ENCODE results near the gene ECM1.
A peak's percentile ranks its signal among the peaks of the same experiment; 100 is the strongest.

The ECM1 gene

DNA sequence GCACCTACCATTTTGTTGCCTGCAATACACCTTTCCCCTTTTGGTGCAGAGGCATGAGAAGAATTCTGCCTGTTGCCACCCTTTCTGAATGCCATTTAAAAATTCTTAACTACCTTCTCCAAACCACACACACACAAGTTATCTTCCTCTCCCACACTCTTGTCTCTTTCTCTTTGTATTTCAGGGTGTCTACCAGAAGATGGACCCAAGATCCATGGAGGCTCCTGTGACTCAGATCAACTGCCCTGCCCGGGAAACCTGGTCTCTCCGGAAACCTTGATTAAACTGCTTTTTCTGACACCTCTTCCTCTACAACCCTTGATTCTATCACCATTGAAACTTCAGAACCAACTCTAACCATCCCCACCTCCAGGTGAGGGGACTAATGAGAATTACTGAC lies 23.0 kb upstream of the ECM1 start:
- TF ChIP-seq, protein P1, sequence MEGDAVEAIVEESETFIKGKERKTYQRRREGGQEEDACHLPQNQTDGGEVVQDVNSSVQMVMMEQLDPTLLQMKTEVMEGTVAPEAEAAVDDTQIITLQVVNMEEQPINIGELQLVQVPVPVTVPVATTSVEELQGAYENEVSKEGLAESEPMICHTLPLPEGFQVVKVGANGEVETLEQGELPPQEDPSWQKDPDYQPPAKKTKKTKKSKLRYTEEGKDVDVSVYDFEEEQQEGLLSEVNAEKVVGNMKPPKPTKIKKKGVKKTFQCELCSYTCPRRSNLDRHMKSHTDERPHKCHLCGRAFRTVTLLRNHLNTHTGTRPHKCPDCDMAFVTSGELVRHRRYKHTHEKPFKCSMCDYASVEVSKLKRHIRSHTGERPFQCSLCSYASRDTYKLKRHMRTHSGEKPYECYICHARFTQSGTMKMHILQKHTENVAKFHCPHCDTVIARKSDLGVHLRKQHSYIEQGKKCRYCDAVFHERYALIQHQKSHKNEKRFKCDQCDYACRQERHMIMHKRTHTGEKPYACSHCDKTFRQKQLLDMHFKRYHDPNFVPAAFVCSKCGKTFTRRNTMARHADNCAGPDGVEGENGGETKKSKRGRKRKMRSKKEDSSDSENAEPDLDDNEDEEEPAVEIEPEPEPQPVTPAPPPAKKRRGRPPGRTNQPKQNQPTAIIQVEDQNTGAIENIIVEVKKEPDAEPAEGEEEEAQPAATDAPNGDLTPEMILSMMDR (IDR thresholded peaks at IDR 0.05; ENCODE audit: insufficient read depth, low read depth, low read length, missing control alignments): peak; percentile 51
- no peak overlapping the region for H3K4me3 ChIP-seq (ENCODE audit: low read length)
- peak; percentile 63 for DNase-seq (ENCODE audit: low read depth)

DNA sequence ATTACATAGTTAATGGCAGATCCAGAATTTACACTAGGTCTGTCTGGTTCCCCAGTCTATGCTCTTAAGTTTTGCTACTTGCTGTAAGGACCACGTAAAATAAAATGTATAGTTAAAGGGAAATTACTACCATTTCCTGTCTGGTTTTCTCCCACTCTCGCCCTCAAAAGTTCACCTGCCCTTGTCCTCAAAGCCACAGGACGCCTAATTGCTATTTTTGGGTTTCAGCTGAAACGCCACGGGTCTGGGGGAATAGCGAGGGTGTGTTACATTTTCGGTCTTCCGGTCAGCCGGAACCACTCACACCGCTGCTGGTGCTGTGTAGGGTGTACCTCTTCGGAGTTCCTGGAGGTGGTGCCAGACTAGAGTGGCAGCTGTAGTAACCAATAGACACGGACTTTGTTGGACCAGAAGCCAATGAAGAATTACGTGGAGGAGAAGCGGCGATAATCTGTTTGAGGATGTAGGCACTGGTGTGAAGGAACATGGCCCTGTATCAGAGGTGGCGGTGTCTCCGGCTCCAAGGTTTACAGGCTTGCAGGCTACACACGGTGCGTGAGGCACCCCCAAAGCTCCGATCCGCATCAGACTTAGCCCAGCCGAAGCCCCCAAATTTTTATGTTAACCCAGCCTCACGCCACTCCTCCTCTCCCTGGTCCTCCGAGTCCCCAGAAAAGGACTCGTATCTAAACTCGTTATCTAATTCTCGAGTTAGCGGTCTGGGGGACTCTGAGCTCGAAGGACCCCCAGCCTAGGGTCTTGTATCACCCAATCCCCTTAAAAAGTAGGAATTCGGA lies 20.7 kb upstream of the ECM1 start, which contains the start of gene TARS2:
Gene TARS2, plus strand, starts transcription at position 454 of the 797 bp plus-strand sequence. Its CDS starts 32 bp downstream, at position 486.
- TF ChIP-seq, protein P1 (IDR thresholded peaks at IDR 0.05; ENCODE audit: insufficient read depth, low read depth, low read length, missing control alignments): peak; percentile 44
- H3K4me3 ChIP-seq (ENCODE audit: low read length): peak within 1 kb of the TSS; percentile 86

DNA sequence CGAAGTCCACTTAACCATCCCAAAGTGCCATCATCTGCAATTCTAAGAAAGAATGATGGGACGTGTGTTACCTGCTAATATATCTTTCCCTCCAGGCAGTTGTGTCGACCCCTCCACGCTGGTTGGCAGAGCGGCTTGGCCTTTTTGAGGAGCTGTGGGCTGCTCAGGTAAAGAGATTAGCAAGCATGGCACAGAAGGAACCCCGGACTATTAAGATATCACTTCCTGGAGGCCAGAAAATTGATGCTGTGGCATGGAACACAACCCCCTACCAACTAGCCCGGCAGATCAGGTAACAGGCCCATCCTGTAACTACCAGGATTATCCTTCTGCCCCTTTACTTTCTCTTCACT lies 20.2 kb upstream of the ECM1 start:
- TF ChIP-seq, protein P1 (IDR thresholded peaks at IDR 0.05; ENCODE audit: insufficient read depth, low read depth, low read length, missing control alignments): no peak
- DNase-seq (ENCODE audit: low read depth): no peak
- peak overlapping the region; percentile 86 for H3K4me3 ChIP-seq (ENCODE audit: low read length)

More for the DNA sequence above, 20.7 kb upstream of the ECM1 start, which contains the start of gene TARS2:
- DNase-seq (ENCODE audit: low read depth): peak; percentile 98

DNA sequence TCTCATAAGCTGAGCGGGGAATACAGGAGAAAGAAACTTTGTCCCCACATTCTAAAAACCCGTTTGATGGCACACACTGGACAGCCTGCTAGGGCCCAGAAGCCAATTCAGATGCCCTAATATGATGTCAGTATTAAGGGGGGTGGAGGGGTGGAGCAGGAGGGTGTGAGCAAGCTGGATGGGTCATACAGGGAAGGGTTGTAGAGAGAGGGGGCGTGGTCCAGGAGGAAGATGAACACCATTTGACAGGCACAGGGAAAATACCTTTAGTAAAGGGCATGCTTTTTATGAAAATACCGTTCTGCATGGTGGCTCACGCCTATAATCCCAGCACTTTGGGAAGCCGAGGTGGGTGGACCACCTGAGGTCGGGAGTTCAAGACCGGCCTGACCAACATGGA lies 14.7 kb upstream of the ECM1 start:
- no peak overlapping the region for H3K4me3 ChIP-seq (ENCODE audit: low read length)
- peak; percentile 69 for DNase-seq (ENCODE audit: low read depth)
- TF ChIP-seq, protein P1 (IDR thresholded peaks at IDR 0.05; ENCODE audit: insufficient read depth, low read depth, low read length, missing control alignments): no peak

DNA sequence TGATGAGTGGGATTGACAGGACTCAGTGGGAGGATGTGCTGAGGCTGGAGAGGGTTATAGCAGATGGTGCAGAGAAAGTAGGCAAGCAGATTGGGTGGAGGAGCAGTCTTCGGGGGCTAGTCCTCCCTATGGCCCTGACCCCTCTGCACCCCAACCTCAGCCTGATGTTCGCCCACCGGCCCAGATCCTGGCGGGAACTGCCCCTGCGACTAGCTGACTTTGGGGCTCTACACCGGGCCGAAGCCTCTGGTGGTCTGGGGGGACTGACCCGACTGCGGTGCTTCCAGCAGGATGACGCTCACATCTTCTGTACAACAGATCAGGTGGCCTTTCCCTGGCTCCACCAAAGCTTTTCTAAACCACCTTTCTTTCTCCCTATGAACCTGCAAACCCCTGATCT lies 9.6 kb upstream of the ECM1 start:
- H3K4me3 ChIP-seq (ENCODE audit: low read length): no peak overlapping the region
- DNase-seq (ENCODE audit: low read depth): no peak
- TF ChIP-seq, protein P1 (IDR thresholded peaks at IDR 0.05; ENCODE audit: insufficient read depth, low read depth, low read length, missing control alignments): no peak

DNA sequence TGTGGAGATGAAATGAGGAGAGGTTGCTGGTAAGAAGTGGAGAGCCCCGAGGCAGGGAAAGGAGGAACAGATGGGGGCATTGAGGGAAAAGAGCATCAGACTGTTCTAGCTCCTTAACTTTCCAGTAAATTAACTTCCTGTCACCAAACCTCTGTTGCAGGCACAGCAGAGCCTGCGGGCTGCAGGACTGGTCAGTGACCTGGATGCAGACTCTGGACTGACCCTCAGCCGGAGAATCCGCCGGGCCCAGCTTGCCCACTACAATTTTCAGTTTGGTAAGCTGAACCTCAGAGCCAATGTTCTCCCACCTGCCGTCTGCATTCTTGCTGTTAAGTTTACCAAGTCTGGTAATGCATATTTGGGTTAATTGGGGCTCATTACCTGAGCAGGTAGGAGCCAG lies 2.5 kb upstream of the ECM1 start:
- TF ChIP-seq, protein P1 (IDR thresholded peaks at IDR 0.05; ENCODE audit: insufficient read depth, low read depth, low read length, missing control alignments): no peak

DNA sequence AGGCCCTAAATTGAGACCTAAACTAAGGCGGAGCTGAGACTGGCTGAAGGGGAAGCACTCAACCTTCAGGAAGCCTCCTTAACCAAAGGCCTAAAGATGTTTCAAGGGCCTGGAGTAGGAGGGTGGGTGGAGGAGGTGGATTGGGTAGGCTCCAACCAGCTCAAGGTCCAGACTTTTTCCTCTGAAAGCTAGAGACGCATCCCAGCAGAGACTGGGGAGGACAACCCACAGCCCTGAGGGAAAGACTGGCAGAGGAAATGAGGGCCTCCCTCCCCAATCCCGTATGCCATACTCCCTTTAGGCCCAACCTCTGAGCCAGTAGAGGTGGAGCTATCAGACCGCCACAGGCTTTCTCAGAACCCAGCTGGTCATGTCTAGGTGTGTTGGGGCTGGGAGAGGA lies 1.1 kb downstream of the ECM1 start:
- TF ChIP-seq, protein P1 (IDR thresholded peaks at IDR 0.05; ENCODE audit: insufficient read depth, low read depth, low read length, missing control alignments): no peak
- no peak overlapping the region for H3K4me3 ChIP-seq (ENCODE audit: low read length)

More for the DNA sequence above, 2.5 kb upstream of the ECM1 start:
- DNase-seq (ENCODE audit: low read depth): no peak
- no peak overlapping the region for H3K4me3 ChIP-seq (ENCODE audit: low read length)

More for the DNA sequence above, 1.1 kb downstream of the ECM1 start:
- DNase-seq (ENCODE audit: low read depth): no peak
